HG03175 (cell line): Measurements from ENCODE around the gene PRLR.

ENCODE experiments used
- ATAC-seq: cut with Tn5 transposase; IDR thresholded peaks from one replicate; pipeline ENCODE4 v1.9.1; 2021; ENCODE audit warnings: mild to moderate bottlenecking, moderate library complexity; ENCODE audit not compliant: unreplicated experiment

PRLR gene

GRCh38 chr5:35162848-35163709 is 67.2 kb downstream of the PRLR start:
- no peak for ATAC-seq

- no peak for ATAC-seq
Observed at GRCh38 chr5:35161652-35162273, 68.5 kb downstream of the PRLR start.

GRCh38 chr5:35160486-35161116 is 69.7 kb downstream of the PRLR start:
- ATAC-seq: no peak

- no peak for ATAC-seq
Observed at GRCh38 chr5:35159370-35159742, 70.9 kb downstream of the PRLR start.

GRCh38 chr5:35158622-35159369 is 71.5 kb downstream of the PRLR start:
- ATAC-seq: no peak

- no peak for ATAC-seq
Observed at GRCh38 chr5:35158204-35158603, 72.1 kb downstream of the PRLR start.

GRCh38 chr5:35153375-35153932 is 76.8 kb downstream of the PRLR start:
- ATAC-seq: no peak

- no peak for ATAC-seq
Observed at GRCh38 chr5:35152733-35153132, 77.6 kb downstream of the PRLR start.

GRCh38 chr5:35151146-35151920 is 79.0 kb downstream of the PRLR start:
- ATAC-seq: no peak

- ATAC-seq: no peak
Observed at GRCh38 chr5:35149041-35149440, 81.2 kb downstream of the PRLR start.

GRCh38 chr5:35146406-35146805 is 83.9 kb downstream of the PRLR start:
- ATAC-seq: no peak

GRCh38 chr5:35145691-35146317 is 84.5 kb downstream of the PRLR start:
- no peak for ATAC-seq

GRCh38 chr5:35145012-35145411 is 85.3 kb downstream of the PRLR start:
- no peak for ATAC-seq

- ATAC-seq: no peak
Observed at GRCh38 chr5:35143841-35144240, 86.4 kb downstream of the PRLR start.

GRCh38 chr5:35141739-35142138 is 88.5 kb downstream of the PRLR start:
- ATAC-seq: no peak

GRCh38 chr5:35138232-35138631 is 92.1 kb downstream of the PRLR start:
- ATAC-seq: no peak

- ATAC-seq: no peak
Observed at GRCh38 chr5:35136386-35136785, 93.9 kb downstream of the PRLR start.

- ATAC-seq: no peak
Observed at GRCh38 chr5:35135239-35135700, 95.0 kb downstream of the PRLR start.

GRCh38 chr5:35134278-35135030 is 95.8 kb downstream of the PRLR start:
- no peak for ATAC-seq
